Tibial nerve (tissue), 4 donors: ENCODE measurements around the gene TBC1D14. TPM values are rescaled to one million over a fixed set of nuclear protein-coding genes. Genes with fewer than 3 reads are reported as not detected.

Experiments
- DNase-seq, 2 donors: peaks; one replicate each; pipeline ENCODE4 v3.0.0-alpha.2; 2019; ENCODE audit warnings: low spot score in 2 of 2
- H3K27ac ChIP-seq, 4 donors: fragments of 200-600 bp; sonication (generic) in 3 of 4; one replicate each; pipeline ENCODE4 v1.5.1; 2017 to 2019; ENCODE audit warnings: mild to moderate bottlenecking in 1 of 4
- H3K27me3 ChIP-seq, 2 donors: fragments of 200-600 bp; sonication (generic) in 1 of 2; one replicate each; pipeline versions ENCODE4 v1.5.1 to v1.6.0; 2017 to 2019
- H3K36me3 ChIP-seq, 3 donors: fragments of 200-600 bp; sonication (generic); one replicate each; pipeline ENCODE4 v1.5.1; 2018 to 2019
- H3K4me1 ChIP-seq, 4 donors: fragments of 200-600 bp; sonication (generic) in 3 of 4; one replicate each; pipeline ENCODE4 v1.5.1; 2017 to 2019
- H3K4me3 ChIP-seq, 4 donors: fragments of 200-600 bp; sonication (generic) in 3 of 4; one replicate each; pipeline ENCODE4 v1.5.1; 2017 to 2019; ENCODE audit warnings: mild to moderate bottlenecking in 1 of 4, moderate library complexity in 1 of 4
- H3K9me3 ChIP-seq, 4 donors: fragments of 200-600 bp; sonication (generic) in 3 of 4; one replicate each; pipeline ENCODE4 v1.5.1; 2017 to 2019
- EP300 ChIP-seq, 2 donors: sonication (generic); formaldehyde crosslinking; IDR thresholded peaks; one replicate each; pipeline ENCODE4 v1.6.1; 2017; ENCODE audit warnings: antibody characterized with exemption in 2 of 2, mild to moderate bottlenecking in 1 of 2
- POLR2A ChIP-seq, 2 donors: fragments of 450-650 bp; IDR thresholded peaks; one replicate each; pipeline ENCODE4 v1.6.1; 2017; ENCODE audit warnings: antibody characterized with exemption in 2 of 2, mild to moderate bottlenecking in 2 of 2, moderate library complexity in 2 of 2
- WGBS, 2 donors: methylation state at CpG; one replicate each; pipeline ENCODE4 v1.1.5; 2018; 5-methylcytosine and 5-hydroxymethylcytosine counted together
- total RNA-seq, 4 donors: library from RNA; depleted of rRNA; stranded (reverse); fragments of >200 nt; gene quantifications; one replicate each; pipeline ENCODE4 v1.1.0, GENCODE V29; 2016
- TF ChIP-seq, protein P1 (sequence below), 5 experiments: fragments of 200-600 bp in 3 of 5; fragments of 450-650 bp in 2 of 5; sonication (generic) in 3 of 5; IDR thresholded peaks; one replicate each; pipeline ENCODE4 v1.5.1; 2016 to 2019; ENCODE audit warnings: antibody characterized with exemption in 5 of 5, mild to moderate bottlenecking in 3 of 5, moderate library complexity in 2 of 5

The TBC1D14 gene
- total RNA-seq, 4 donors from 2014 or later, result 46.9 to 65.7 (median 51.3) TPM

- 83 to 93% methylated on average over 9 of the region's 9 CpGs for WGBS, 2 donors
- no peak overlapping the region for H3K27ac ChIP-seq
- no peaks in the 10 kb centered on the region for H3K4me1 ChIP-seq
- H3K36me3 ChIP-seq, result peaks cover 7 to 93% (median 18%) of the 10 kb centered on the region in 3 donors
- H3K27me3 ChIP-seq, result no peaks in the 10 kb centered on the region
- no peak for DNase-seq
- TF ChIP-seq, protein P1, sequence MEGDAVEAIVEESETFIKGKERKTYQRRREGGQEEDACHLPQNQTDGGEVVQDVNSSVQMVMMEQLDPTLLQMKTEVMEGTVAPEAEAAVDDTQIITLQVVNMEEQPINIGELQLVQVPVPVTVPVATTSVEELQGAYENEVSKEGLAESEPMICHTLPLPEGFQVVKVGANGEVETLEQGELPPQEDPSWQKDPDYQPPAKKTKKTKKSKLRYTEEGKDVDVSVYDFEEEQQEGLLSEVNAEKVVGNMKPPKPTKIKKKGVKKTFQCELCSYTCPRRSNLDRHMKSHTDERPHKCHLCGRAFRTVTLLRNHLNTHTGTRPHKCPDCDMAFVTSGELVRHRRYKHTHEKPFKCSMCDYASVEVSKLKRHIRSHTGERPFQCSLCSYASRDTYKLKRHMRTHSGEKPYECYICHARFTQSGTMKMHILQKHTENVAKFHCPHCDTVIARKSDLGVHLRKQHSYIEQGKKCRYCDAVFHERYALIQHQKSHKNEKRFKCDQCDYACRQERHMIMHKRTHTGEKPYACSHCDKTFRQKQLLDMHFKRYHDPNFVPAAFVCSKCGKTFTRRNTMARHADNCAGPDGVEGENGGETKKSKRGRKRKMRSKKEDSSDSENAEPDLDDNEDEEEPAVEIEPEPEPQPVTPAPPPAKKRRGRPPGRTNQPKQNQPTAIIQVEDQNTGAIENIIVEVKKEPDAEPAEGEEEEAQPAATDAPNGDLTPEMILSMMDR (IDR thresholded peaks at IDR 0.05), result no peak
- TF ChIP-seq EP300 (IDR thresholded peaks at IDR 0.05), result no peak
- TF ChIP-seq POLR2A (IDR thresholded peaks at IDR 0.05), result no peak
- H3K9me3 ChIP-seq, result no peaks in the 10 kb centered on the region
- H3K4me3 ChIP-seq, result no peak overlapping the region
These were observed 108.7 kb downstream of the TBC1D14 start for GRCh38 chr4:7018281-7018680.

- H3K4me1 ChIP-seq, result no peaks in the 10 kb centered on the region
- DNase-seq, result no peak
- H3K4me3 ChIP-seq, result no peak overlapping the region
- peaks cover 3 to 95% (median 15%) of the 10 kb centered on the region in 3 donors for H3K36me3 ChIP-seq
- TF ChIP-seq POLR2A (IDR thresholded peaks at IDR 0.05) (no peak), EP300 (IDR thresholded peaks at IDR 0.05) (no peak)
- TF ChIP-seq, protein P1 (IDR thresholded peaks at IDR 0.05), result no peak
- H3K9me3 ChIP-seq, result no peaks in the 10 kb centered on the region
- no peak overlapping the region for H3K27ac ChIP-seq
- 83 to 91% methylated on average over 6 to 10 of the region's 10 CpGs for WGBS, 2 donors
- H3K27me3 ChIP-seq, result no peaks in the 10 kb centered on the region
These were observed 109.7 kb downstream of the TBC1D14 start for GRCh38 chr4:7019367-7019766.

GRCh38 chr4:7020290-7020689, 110.7 kb downstream of the TBC1D14 start:
- no peak overlapping the region for H3K27ac ChIP-seq
- DNase-seq, result no peak
- no peaks in the 10 kb centered on the region for H3K4me1 ChIP-seq
- H3K9me3 ChIP-seq, result no peaks in the 10 kb centered on the region
- H3K36me3 ChIP-seq, result peaks cover 2 to 95% (median 9%) of the 10 kb centered on the region in 3 donors
- H3K4me3 ChIP-seq, result no peak overlapping the region
- WGBS, 2 donors, result 84 to 98% methylated on average over 2 of the region's 2 CpGs
- H3K27me3 ChIP-seq, result no peaks in the 10 kb centered on the region
- TF ChIP-seq, protein P1 (IDR thresholded peaks at IDR 0.05), result no peak
- TF ChIP-seq POLR2A (IDR thresholded peaks at IDR 0.05) (no peak), EP300 (IDR thresholded peaks at IDR 0.05) (no peak)

- H3K9me3 ChIP-seq, result no peaks in the 10 kb centered on the region
- peaks cover 0 to 95% (median 13%) of the 10 kb centered on the region in 3 donors for H3K36me3 ChIP-seq
- no peaks in the 10 kb centered on the region for H3K27me3 ChIP-seq
- no peak overlapping the region for H3K27ac ChIP-seq
- no peak for DNase-seq
- H3K4me3 ChIP-seq, result no peak overlapping the region
- 86 to 91% methylated on average over 11 of the region's 11 CpGs for WGBS, 2 donors
- TF ChIP-seq, protein P1 (IDR thresholded peaks at IDR 0.05), result no peak
- TF ChIP-seq EP300 (IDR thresholded peaks at IDR 0.05) (no peak), POLR2A (IDR thresholded peaks at IDR 0.05) (no peak)
- H3K4me1 ChIP-seq, result no peaks in the 10 kb centered on the region
These were observed 111.2 kb downstream of the TBC1D14 start for GRCh38 chr4:7020856-7021255.

DNA sequence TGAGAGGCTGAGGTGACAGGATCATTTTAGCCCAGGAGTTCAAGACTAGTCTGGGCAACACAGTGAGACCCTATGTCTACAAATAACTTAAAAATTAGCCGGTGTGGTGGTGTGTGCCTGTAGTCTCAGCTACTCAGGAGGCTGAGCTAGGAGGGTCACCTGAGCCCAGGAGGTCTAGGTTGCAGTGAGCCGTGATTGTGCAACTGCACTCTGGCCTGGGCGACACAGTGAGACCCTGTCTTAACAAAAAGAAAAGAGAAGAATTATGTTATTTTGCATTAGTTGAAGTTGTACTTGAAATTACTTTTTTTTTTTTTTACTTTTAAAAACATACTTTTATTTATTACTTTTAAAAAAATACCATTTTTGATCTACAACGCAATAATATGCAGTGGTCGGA, 111.7 kb downstream of the TBC1D14 start:
- H3K9me3 ChIP-seq, result no peaks in the 10 kb centered on the region
- WGBS, 2 donors, result 68 to 72% methylated on average over 5 of the region's 5 CpGs
- DNase-seq, result no peak
- peaks cover 0 to 95% (median 13%) of the 10 kb centered on the region in 3 donors for H3K36me3 ChIP-seq
- no peaks in the 10 kb centered on the region for H3K27me3 ChIP-seq
- H3K27ac ChIP-seq, result no peak overlapping the region
- H3K4me3 ChIP-seq, result no peak overlapping the region
- TF ChIP-seq EP300 (IDR thresholded peaks at IDR 0.05), result no peak
- TF ChIP-seq, protein P1 (IDR thresholded peaks at IDR 0.05), result no peak
- no peak for TF ChIP-seq POLR2A (IDR thresholded peaks at IDR 0.05)
- no peaks in the 10 kb centered on the region for H3K4me1 ChIP-seq
